Activated CD4-positive, alpha-beta T cell treated with anti-CD3 and anti-CD28 coated beads, Interleukin-2, amount 50 U/mL, for 24 hours (primary cell): ENCODE data around the gene HS6ST1.
A peak's percentile ranks its signal among the peaks of the same experiment; 100 is the strongest.

Source experiments
- DNase-seq, 2 donors: peaks; one replicate each; pipeline ENCODE4 v3.0.0-alpha.2; 2020; ENCODE audit warnings: low read depth in 1 of 2, low spot score in 1 of 2

The HS6ST1 gene

GRCh38 chr2:128249555-128249954, 69.1 kb downstream of the HS6ST1 start:
- no peak for DNase-seq

- DNase-seq = no peak
Observed at GRCh38 chr2:128245813-128246212, 72.9 kb downstream of the HS6ST1 start.

GRCh38 chr2:128241896-128242295, 76.8 kb downstream of the HS6ST1 start:
- DNase-seq = no peak

- DNase-seq = no peak
Observed at GRCh38 chr2:128237911-128238697, 80.6 kb downstream of the HS6ST1 start.

- no peak for DNase-seq
Observed at GRCh38 chr2:128237081-128237534, 81.6 kb downstream of the HS6ST1 start.

GRCh38 chr2:128236491-128237035, 82.1 kb downstream of the HS6ST1 start:
- DNase-seq = no peak

- DNase-seq = no peak
Observed at GRCh38 chr2:128235581-128235980, 83.1 kb downstream of the HS6ST1 start.

GRCh38 chr2:128234613-128235012, 84.1 kb downstream of the HS6ST1 start:
- no peak for DNase-seq

- DNase-seq = no peak
Observed at GRCh38 chr2:128233790-128234395, 84.8 kb downstream of the HS6ST1 start.

- DNase-seq = peak; percentile 65 to 79
Observed at GRCh38 chr2:128232965-128233789, 85.5 kb downstream of the HS6ST1 start.

- DNase-seq = no peak
Observed at GRCh38 chr2:128228894-128229293, 89.8 kb downstream of the HS6ST1 start.

- no peak for DNase-seq
Observed at GRCh38 chr2:128227862-128228261, 90.8 kb downstream of the HS6ST1 start.

GRCh38 chr2:128219891-128220290, 98.8 kb downstream of the HS6ST1 start:
- DNase-seq = no peak

GRCh38 chr2:128217671-128218070, 101.0 kb downstream of the HS6ST1 start:
- no peak for DNase-seq

- no peak for DNase-seq
Observed at GRCh38 chr2:128215897-128216642, 102.6 kb downstream of the HS6ST1 start.
